HepG2 (cell line): Measurements from ENCODE around the gene NCOA6. TPM values are rescaled to one million over a fixed set of nuclear protein-coding genes. Genes with fewer than 3 reads are reported as not detected.

Experiments used
- FIP1L1 ChIP-seq: fragments of 200-400 bp; formaldehyde crosslinking; IDR thresholded peaks from 2 replicates; pipeline ENCODE4 v1.6.1; 2018; ENCODE audit warnings: low read depth, mild to moderate bottlenecking, low read length, moderate library complexity, borderline replicate concordance; ENCODE audit not compliant: insufficient read depth
- IRF2 ChIP-seq: IDR thresholded peaks from 2 replicates; pipeline ENCODE4 v1.6.1; 2018; ENCODE audit warnings: missing genetic modification reagents, missing compliant biosample characterization
- MXD3 ChIP-seq: IDR thresholded peaks from 2 replicates; pipeline ENCODE4 v1.6.1; 2016; ENCODE audit warnings: mild to moderate bottlenecking, missing biosample characterization, missing genetic modification reagents
- NKX3-1 ChIP-seq: sonication (generic); formaldehyde crosslinking; IDR thresholded peaks from 2 replicates; pipeline ENCODE4 v1.5.0; 2020; ENCODE audit warnings: missing genetic modification reagents
- NR2F6 ChIP-seq, 2 experiments: IDR thresholded peaks; 2 replicates each; pipeline ENCODE4 v1.6.1; 2016; ENCODE audit warnings: antibody characterized with exemption in 1 of 2, mild to moderate bottlenecking in 1 of 2
- PRPF4 ChIP-seq: fragments of 200-400 bp; formaldehyde crosslinking; IDR thresholded peaks from 2 replicates; pipeline ENCODE4 v1.6.1; 2016; ENCODE audit warnings: low read length, low read depth; ENCODE audit not compliant: poor library complexity, severe bottlenecking
- REL ChIP-seq: sonication (generic); formaldehyde crosslinking; conservative IDR thresholded peaks from 2 replicates; pipeline ENCODE4 v1.8.0; 2022; ENCODE audit warnings: mild to moderate bottlenecking, missing genetic modification reagents, moderate library complexity
- RXRB ChIP-seq: IDR thresholded peaks from 2 replicates; pipeline ENCODE4 v1.6.1; 2016; ENCODE audit warnings: borderline replicate concordance, missing genetic modification reagents, missing compliant biosample characterization
- STAG1 ChIP-seq: sonication (generic); formaldehyde crosslinking; IDR thresholded peaks from 2 replicates; pipeline ENCODE4 v1.4.0; 2020; ENCODE audit warnings: missing genetic modification reagents
- THAP8 ChIP-seq: sonication (generic); formaldehyde crosslinking; IDR thresholded peaks from 2 replicates; pipeline ENCODE4 v1.5.1; 2020; ENCODE audit warnings: missing genetic modification reagents, mild to moderate bottlenecking, borderline replicate concordance
- ZNF451 ChIP-seq: sonication (generic); formaldehyde crosslinking; IDR thresholded peaks from 2 replicates; pipeline ENCODE4 v1.5.0; 2020; ENCODE audit warnings: mild to moderate bottlenecking, missing genetic modification reagents
- ZNF556 ChIP-seq: sonication (generic); formaldehyde crosslinking; IDR thresholded peaks from 2 replicates; pipeline ENCODE4 v1.4.0; 2020; ENCODE audit warnings: mild to moderate bottlenecking, missing genetic modification reagents, borderline replicate concordance
- ZNF7 ChIP-seq: IDR thresholded peaks from 2 replicates; pipeline ENCODE4 v1.6.1; 2016; ENCODE audit warnings: missing biosample characterization, missing genetic modification reagents
- ZNF773 ChIP-seq: sonication (generic); formaldehyde crosslinking; IDR thresholded peaks from 2 replicates; pipeline ENCODE4 v1.4.0; 2020; ENCODE audit warnings: missing genetic modification reagents, borderline replicate concordance
- ZNF878 ChIP-seq: sonication (generic); formaldehyde crosslinking; IDR thresholded peaks from 2 replicates; pipeline ENCODE4 v1.8.1; 2023; ENCODE audit warnings: mild to moderate bottlenecking, missing genetic modification reagents, moderate library complexity
- polyA plus RNA-seq, 8 experiments: library from polyadenylated mRNA; depleted of rRNA in 3 of 8; stranded (reverse) in 7 of 8; unstranded in 1 of 8; fragments of >200 nt; fragmentation: Illumina TruSeq in 4 of 8; extraction: Trizol in 4 of 8; gene quantifications; 2 replicates each; pipeline versions ENCODE4 v1.2.1 to v1.2.3, GENCODE V29; 2011 to 2016; ENCODE audit warnings: low read depth in 4 of 8, missing spikeins in 1 of 8, mixed read lengths in 1 of 8; ENCODE audit not compliant: insufficient read depth in 1 of 8
- total RNA-seq, 5 experiments: library from RNA; depleted of rRNA; stranded (reverse); fragments of >200 nt; fragmentation: Illumina TruSeq; extraction: Trizol; gene quantifications; 2 replicates each; pipeline ENCODE4 v1.2.3, GENCODE V29; 2016; ENCODE audit warnings: low read depth in 1 of 5
- TF ChIP-seq, protein P1 (sequence below): sonication (generic); formaldehyde crosslinking; IDR thresholded peaks from 2 replicates; pipeline ENCODE4 v1.5.0; 2020; ENCODE audit warnings: missing genetic modification reagents
- TF ChIP-seq, protein P2 (sequence below): sonication (generic); formaldehyde crosslinking; IDR thresholded peaks from 2 replicates; pipeline ENCODE4 v1.4.0; 2020; ENCODE audit warnings: missing genetic modification reagents, mild to moderate bottlenecking, borderline replicate concordance

The NCOA6 gene
- total and polyA plus RNA-seq, 2 of the 13 experiments (the other 11 are each of a cell fraction or from before 2014, with no cell fraction given) = 11.2 to 29.3 TPM

DNA sequence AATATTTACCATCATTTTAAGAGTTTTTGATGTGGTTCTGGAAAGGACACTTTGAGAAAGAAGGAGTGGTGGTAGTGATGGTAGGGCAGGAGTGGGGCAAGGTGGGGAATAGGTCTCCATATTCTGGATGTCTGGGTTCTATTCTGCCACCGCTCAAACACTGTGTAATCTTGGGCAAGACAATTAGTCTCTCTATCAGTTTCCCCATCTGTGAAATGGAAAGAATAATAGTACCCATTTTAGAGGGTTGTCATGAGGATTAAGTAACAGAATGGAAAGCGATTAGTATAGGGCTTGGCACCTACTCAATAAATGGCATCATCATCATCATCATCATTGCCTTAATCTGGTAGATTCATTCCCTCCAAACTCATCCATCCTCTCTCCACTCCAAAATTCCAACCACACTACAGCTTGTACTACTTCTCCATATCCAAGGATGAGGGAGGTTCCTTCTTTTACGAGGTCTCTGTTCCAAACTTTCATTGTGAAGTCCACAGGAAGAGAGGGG is 48.2 kb upstream of the NCOA6 start (continued):
- TF ChIP-seq ZNF556 (CRISPR knock-in tag) (0 out of 2 replicates have a peak, but pooled peaks have one; percentile 45), ZNF878 (CRISPR knock-in tag) (peak; percentile 41; the same call in 1 of the 2 replicates), ZNF451 (0 out of 2 replicates have a peak, but pooled peaks have one; percentile 16), ZNF7 (CRISPR knock-in tag) (no peak), PRPF4 (no peak), FIP1L1 (no peak), STAG1 (CRISPR knock-in tag) (no peak), NKX3-1 (CRISPR knock-in tag) (no peak), THAP8 (CRISPR knock-in tag) (no peak; the same call in 1 of the 2 replicates), RXRB (CRISPR knock-in tag) (no peak), ZNF773 (no peak), NR2F6 (IDR thresholded peaks at IDR 0.05) (no peak), NR2F6 (CRISPR knock-in tag; IDR thresholded peaks at IDR 0.05) (no peak), IRF2 (CRISPR knock-in tag) (no peak), REL (no peak), MXD3 (CRISPR knock-in tag) (no peak)
- TF ChIP-seq, protein P1, sequence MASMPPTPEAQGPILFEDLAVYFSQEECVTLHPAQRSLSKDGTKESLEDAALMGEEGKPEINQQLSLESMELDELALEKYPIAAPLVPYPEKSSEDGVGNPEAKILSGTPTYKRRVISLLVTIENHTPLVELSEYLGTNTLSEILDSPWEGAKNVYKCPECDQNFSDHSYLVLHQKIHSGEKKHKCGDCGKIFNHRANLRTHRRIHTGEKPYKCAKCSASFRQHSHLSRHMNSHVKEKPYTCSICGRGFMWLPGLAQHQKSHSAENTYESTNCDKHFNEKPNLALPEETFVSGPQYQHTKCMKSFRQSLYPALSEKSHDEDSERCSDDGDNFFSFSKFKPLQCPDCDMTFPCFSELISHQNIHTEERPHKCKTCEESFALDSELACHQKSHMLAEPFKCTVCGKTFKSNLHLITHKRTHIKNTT (CRISPR knock-in tag) = no peak
- TF ChIP-seq, protein P2, sequence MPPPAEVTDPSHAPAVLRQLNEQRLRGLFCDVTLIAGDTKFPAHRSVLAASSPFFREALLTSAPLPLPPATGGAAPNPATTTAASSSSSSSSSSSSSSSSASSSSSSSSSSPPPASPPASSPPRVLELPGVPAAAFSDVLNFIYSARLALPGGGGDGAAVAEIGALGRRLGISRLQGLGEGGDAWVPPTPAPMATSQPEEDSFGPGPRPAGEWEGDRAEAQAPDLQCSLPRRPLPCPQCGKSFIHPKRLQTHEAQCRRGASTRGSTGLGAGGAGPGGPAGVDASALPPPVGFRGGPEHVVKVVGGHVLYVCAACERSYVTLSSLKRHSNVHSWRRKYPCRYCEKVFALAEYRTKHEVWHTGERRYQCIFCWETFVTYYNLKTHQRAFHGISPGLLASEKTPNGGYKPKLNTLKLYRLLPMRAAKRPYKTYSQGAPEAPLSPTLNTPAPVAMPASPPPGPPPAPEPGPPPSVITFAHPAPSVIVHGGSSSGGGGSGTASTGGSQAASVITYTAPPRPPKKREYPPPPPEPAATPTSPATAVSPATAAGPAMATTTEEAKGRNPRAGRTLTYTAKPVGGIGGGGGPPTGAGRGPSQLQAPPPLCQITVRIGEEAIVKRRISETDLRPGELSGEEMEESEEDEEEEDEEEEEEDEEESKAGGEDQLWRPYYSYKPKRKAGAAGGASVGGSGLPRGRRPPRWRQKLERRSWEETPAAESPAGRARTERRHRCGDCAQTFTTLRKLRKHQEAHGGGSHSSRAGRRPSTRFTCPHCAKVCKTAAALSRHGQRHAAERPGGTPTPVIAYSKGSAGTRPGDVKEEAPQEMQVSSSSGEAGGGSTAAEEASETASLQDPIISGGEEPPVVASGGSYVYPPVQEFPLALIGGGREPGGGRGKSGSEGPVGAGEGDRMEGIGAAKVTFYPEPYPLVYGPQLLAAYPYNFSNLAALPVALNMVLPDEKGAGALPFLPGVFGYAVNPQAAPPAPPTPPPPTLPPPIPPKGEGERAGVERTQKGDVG (CRISPR knock-in tag) = no peak
